Measurements from ENCODE around the gene ZBTB7A. TPM values are rescaled to one million over a fixed set of nuclear protein-coding genes. Genes with fewer than 3 reads are reported as not detected.

The ZBTB7A gene
- total RNA-seq, 1 experiment from 2014 or later = 4.3 TPM

DNA sequence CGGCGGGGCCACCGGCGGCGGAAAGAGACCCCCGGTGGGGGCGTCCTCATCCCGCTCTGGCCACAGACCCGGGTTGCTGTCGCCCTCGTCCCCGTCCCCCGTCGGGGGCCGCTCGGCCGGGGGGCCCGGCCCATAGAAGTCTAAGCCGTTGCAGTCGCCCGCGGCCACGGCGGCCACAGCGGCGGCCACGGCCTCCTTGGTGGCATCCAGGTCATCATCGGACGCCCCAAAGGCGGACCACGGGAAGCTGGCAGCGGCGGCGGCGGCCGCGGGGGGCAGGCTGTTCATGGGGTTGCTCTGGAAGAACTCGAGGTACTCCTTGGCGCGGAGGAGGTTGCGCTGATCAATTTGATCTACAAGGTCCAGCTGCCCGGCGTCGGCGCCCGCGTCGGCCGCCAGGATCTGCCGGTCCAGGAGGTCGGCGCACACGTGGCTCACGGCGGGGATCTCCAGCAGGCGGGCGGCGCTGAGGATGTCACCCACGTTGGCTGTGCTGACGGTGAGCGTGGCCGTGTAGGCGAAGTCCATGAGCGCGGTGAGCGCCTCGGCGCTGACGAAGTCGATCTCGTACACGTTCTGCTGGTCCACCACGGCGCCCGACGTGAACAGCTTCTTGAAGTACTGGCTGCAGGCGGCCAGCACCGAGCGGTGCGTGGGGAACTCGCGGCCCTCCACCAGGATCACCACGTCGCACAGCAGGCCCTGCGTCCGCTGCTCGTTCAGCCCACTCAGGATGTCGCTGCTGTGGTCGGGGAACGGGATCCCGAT, 12.1 kb downstream of the ZBTB7A start:
- no peak for DNase-seq (ENCODE audit: low read depth)

DNA sequence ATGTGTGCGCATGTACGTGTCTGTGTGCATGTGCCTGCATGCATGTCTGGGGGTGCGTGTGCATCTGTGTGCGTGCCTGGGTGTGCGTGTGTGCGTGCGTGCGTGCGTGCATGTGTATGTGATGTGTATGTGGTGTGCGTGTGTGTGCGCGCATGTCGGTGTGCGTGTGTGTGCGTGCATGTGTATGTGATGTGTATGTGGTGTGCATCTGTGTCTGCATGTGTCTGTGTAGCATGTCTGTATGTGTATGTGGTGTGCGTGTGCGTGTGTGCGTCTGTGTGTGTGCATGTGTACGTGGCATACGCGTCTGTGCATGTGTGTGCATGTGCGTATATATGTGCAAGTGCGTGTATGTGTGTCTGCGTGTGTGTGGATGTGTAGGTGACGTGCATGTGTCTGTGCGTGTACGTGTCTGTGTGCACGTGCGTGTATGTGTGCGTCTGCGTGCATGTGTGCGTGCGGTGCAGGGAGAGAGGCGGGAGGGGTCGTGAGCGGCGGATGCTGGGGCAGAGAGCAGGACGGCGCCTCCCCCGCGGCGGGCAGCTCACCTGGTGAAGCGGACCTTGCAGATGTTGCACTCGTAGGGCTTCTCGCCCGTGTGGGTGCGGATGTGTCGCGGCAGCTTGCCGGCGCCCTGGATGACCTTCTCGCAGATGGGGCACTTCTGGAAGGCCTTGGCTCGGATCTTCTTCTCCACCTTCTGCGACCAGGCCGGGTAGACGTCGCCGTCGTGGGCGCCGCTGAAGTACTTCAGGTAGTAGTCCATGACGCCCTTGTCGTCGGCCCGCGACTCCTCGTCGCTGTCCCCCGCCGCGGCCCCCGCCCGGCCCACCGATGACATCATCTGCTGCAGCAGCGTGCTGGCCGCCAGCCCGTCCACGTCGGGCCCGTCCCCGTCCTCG, 13.0 kb downstream of the ZBTB7A start:
- no peak for DNase-seq (ENCODE audit: low read depth)

DNA sequence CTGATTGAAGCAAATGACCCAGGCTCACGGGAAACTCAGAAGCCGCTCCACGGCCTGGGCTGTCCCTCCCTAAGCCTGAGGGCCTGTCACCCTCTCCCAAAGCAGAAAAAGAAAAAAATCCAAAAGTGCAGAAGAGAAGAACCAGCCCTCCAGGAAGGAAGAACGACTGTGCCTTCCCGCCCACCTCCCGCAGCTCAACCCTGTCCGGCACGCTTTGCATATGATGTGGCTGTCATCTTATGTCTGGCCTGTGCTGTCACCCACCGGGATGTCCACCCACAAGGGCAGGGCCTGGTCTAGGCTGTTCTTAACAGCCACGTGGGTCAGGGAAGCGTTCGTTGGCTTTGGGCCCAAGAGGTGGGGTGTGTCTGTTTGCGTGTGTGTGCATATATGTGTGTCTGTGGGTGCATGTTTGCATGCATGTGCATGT, 13.7 kb downstream of the ZBTB7A start:
- DNase-seq (ENCODE audit: low read depth) = peak; percentile 84

DNA sequence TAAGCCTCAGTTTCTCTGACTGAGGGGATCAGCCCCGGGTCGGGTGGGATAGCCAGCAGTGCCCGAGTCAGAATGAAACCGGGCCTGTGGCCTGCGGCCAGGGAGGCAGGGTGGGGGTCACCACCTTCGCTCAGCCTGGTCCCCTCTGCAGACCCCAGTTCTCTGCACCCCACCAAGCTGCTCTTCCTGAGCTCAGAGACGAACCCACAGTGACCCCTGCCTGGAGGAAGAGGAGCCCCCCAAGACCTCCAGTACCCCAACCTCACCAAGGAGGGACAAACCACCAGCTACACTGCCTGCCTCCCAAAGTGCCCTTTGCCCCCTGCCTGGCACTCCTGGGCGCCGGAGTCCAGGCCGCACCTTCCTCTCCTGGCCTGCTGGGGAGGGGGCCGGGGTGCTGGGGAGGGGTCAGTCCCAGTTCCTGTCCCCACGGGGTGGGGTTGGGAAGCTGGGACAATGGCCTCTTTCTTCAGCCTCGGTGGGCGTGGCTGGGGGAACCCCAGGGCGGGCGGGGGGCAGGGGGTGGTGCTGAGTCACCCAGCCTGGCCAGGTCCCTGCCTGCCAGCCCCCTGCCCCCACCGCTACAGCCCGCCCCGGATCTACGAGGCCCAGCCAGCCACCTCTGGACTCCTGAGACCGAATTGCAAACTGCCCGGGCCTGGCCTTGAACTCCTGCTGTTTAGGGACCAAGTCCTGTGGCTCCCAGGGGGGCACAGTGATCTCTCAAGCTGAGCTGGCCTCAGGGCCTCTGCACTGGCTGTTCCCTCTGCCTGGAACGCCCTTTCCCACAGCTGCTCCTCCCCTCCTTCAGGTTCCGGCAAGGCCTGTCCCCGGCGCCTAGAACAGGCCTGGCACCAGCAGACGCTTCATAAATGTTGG, 14.3 kb downstream of the ZBTB7A start:
- DNase-seq (ENCODE audit: low read depth) = peak; percentile 83

DNA sequence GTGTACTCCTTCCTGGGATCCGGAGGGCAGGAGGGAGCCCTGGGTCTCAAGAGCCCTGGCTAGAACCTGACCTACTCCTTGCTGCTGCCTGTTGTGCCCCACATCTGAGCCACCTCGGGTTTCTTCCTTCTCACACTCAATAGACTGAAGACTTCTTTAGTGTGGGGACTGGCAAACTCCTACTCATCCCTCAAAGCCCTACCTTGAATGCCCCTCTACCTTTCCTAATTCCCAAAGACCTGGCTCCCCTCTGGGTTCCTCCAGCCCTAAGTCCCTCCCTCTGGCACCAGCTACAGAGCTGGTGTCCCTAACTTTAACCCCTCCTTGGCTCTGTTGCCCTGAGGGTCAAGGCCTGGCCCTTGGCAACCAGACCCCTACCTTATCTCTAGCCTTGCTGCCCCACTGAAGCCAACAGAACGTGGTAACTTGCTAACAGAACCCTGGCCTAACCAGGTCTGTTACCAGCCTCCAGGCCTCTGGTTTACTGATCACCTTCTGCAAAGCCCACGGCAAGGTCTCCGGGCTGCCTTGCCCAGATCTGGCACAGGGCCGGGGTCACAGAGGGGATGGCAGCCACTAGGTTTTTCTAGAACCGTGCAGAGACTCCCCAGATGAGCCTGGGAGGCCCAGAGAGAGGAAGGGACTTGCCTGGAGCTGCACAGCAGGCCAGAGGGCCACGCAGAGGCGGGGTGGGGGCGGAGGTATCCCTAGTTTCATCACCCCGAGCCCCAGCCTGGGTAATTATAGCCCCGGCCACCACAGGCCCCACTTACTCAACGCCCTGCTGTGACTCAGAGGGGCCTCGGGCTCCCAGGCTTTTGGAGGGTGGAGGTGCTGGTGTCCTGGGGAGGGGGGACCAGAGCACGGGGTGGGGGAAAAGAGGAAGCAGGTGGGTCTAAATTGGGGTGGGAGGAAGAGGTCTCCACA, 15.3 kb downstream of the ZBTB7A start:
- DNase-seq (ENCODE audit: low read depth) = peak; percentile 88

DNA sequence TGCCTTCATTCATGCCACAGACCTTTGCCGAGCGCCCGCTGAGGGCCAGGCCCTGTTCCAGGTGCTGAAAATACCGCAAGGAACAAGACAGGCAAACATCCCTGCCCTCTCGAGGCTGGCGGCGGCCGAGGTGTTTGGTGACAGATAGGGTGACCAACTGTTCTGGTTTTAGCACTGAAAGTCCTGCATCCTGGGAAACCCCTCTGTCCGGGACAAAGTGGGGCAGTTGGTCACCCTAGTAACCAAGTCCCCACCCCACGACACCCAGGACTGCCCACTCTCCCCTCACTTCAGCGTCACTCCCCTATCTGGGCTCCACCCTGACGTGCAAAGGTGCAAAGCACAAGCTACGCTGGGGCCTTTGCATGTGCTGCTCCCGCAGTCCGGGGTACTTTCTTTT, 17.3 kb downstream of the ZBTB7A start:
- no peak for DNase-seq (ENCODE audit: low read depth)

DNA sequence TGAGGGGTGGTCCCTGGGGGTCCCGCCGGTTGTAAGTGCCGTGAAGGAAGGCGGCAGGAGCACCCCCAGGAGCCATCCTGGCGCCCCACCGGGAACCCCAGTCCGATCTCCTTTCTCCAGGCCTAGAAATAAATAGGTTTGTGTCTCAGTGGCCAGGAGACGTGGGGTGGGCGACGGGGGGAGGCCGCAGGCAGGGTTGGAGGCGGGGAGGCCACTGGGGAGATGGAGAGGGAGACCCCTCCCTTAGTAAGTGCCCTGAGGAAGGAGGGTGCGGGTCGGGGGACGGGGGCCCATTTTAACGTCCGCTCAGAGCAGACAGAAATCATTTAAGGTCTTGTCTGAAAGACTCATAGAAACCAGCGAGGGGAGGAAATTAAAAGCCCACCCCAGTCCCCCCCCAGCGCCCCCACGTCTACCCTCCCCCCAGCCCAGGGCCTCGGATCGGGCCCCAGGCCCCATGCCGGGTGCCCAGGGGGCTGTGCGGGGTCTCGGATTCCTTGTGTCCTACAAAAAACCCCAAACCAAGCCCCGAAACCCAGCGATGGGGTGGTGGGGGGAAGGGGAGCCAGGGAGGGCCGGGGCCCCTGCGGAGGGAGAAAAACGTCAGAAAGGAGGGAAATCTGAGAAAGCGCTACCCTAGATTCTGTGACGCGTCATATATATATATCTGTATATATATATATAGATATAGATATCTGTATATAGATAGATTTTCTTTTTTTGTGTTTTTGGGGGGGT, 19.6 kb downstream of the ZBTB7A start:
- DNase-seq (ENCODE audit: low read depth) = no peak

DNA sequence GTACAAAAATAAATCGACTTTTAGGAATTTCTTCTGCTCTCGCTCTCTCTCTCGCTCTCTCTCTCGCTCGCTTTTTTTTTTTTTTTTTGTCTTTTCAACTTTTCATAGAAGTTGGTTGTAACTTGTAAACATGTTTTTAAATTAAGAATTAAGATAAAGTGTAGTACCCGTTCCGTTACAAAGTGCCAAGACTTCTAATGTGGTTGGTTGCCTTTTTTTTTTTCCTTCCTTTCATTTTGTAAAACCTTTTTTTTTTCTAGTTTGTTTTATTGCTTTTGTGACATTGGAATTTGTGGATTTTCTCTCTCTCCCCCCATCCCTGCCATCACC, 20.4 kb downstream of the ZBTB7A start:
- no peak for DNase-seq (ENCODE audit: low read depth)

DNA sequence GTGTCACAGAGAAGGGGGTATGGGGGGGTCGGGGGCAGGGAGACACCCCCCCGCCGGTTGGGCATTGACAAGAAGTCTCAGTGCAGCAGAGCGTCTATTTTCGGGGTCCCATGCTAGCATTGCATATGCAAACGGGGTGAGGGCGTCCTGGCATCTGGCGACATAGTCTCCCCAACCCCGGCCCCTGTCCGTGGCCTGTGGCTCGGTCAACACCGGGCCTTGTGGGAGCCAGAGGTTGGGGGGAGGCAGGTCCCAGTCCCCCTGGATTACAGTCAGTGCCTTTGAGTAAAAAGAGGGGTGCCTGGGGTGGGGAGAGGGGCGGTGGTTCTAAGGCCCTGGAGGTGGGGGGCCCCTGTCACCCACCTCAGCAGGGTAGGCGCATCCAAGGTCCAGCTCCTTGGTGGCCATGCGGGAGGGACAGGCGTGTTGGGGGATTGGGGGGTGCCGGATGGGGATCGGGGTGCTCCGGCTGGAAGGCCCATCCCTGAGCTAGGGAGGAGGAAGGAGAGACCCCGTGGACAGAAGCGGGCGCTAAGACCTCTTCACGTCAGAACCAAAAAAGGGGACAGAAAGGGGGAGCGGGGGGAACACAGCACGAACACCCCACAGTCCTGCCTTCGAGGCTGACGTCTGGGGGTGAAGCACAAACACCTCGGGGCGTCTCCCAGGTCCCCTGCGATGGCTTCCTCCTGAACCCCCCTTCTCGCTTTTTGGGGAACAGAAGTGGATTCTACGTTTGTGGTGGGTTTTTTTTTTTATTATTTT, 20.9 kb downstream of the ZBTB7A start:
- DNase-seq (ENCODE audit: low read depth) = no peak

DNA sequence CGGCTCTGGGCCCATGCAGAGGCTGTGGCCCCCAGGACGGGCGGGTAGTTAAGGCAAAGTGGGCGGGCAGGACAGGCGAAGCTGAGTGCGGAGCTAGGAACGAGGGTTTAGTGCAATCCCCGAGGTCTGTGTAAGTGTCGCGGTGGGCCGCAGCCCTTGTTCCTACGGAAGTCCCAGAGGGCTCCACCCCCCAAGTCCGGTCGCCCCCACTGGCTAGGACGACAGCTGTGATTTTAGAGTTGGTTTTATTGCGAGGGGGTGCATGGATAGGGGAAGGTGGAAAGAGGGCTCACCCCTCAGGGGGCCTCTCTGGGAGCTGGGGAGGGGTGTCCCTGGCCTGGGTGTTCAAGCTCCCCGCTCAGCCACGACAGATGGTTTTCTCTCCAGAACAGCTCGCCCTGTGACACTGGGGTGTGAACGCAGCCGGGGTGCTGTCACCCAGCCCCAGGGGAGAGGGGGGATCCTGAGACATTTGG, 21.7 kb downstream of the ZBTB7A start:
- no peak for DNase-seq (ENCODE audit: low read depth)

DNA sequence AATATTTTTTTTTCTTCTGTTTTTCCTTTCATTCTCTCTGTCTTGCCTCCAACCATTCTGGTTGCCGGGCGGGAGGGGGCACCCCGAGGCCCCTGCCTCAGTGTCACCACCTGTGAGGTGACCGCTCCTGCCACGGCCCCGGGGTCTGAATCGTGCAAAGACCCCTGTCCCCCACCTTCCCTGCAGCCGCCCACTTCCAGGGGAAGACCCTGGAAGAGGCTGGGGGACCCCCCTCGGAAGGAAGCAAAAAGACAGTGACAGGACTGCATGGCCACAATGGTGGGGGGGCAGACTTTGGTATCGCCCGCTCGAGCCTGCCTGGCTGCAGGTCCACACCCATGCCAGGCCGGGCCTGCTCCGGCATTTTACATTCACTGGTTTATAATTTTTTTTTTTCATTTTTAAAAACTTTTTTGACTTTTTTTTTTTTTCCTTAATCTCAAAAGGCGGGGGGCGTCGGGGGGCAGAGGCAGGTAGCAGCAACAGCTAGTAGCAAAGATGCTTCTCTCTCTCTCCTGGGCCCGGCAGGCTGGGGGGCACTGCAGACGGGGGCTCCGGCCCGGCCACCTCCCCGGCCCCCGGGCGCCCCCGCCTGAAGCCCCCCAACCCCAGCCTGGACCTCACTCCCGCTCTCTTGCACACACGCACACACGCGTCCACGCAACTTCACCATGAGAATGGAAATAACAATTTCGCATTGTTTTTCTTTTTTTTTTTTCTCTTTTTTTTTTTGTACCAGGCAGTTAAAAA, 22.6 kb downstream of the ZBTB7A start:
- DNase-seq (ENCODE audit: low read depth) = no peak

DNA sequence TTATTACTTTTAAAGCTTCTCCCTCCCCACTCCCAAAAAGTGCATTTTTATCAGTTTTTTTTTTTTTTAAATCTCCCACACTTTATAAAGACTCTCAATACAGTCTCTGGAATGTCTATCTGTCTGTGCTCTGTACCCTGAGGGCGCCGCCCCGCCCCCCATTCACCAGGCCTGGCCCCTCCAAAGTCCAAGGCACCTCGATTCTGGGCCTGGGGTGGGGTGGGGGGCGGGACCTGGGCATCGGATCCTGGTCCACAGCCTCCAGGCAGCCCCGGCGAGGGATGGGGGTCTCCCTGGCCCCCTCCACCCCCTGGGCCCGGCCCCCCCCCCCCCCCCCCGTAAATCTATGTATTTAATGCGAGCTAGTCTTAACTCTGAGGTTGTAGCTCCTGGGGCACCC, 23.3 kb downstream of the ZBTB7A start:
- DNase-seq (ENCODE audit: low read depth) = no peak

DNA sequence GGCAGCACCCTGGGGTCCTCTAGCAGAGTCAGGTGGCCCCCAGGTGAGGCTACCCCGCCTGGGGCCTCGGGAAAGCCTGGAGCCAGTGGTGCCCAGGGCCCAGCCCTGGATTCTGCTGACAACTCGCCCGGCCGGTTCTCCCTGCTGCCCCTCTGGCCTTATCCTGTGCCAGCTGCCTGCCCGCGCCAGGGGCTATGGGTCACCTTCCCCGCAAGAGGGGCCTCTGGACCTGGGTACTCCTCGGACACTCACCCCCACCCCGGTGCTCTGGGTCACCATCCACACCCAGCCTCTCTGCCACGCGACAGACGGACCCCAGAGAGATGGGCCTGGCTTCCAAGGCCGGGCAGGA, 24.0 kb downstream of the ZBTB7A start:
- no peak for DNase-seq (ENCODE audit: low read depth)

DNA sequence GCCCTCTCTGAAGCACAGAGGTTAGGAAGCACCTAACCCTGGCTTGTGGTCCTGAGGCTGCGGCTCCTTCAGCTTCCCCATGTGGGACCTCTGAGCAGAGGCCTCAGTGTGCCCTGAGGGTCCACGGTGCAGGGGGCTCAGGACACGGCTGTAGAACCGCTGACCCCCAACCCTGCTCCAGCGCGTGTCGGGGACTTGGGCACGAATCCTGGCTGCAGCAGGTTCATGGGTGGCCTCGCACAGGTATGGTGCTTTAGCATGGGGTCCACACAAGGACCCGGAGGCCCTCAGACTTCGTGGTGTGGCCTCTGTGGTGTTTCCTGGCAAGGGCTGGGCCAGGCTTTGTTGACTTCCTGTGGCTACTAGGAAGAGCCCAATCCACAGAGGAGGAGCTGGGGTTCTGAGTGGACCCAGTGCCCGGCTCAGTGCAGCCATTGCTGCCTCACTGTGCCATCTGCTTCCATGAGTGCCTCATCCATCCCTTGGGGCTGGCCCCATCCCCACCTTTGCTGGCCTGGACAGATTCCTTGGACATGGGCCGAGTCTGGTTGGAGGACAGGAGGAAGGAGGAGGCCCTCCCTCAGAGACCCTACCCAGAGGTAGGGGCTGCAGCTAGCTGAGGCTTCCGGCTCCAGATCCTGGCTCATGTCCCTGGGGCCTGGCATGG, 24.5 kb downstream of the ZBTB7A start:
- no peak for DNase-seq (ENCODE audit: low read depth)

DNA sequence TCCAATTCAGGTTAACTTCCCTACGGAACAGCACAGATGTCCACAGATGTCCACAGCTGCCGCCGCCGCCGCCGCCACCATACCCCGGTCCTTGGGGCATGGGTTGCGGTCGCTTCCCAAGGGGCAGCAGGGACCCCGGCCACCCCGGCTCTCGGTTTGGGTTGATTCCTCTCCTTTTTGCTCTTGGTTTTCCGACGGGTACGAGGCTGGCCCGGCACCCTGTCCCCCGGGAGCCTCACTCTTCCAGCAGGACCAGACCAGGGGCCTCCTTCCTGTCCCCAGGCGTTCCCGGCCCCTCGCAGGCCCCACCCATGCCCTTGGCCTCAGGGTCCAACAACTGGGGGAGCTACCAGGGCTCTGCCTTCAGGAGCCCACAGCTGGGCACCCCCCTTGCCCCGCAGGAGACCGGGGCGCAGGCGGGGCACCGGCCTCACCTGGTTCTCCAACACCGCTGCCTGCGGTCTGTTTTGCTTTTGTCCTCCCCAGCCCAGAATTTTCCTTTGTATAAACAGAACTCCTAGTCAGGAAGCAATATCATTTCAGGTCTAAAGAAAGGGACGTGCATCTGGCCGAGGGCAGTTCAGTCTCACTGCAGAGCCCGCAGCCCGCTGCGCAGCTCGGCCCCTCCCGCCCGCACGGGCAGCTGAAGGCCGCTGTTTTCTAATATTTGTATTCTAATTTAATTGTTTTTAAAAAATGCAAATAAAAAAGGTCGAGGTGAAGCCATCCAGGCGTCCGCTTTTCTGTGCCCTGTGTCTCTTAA, 27.9 kb downstream of the ZBTB7A start:
- no peak for DNase-seq (ENCODE audit: low read depth)

DNA sequence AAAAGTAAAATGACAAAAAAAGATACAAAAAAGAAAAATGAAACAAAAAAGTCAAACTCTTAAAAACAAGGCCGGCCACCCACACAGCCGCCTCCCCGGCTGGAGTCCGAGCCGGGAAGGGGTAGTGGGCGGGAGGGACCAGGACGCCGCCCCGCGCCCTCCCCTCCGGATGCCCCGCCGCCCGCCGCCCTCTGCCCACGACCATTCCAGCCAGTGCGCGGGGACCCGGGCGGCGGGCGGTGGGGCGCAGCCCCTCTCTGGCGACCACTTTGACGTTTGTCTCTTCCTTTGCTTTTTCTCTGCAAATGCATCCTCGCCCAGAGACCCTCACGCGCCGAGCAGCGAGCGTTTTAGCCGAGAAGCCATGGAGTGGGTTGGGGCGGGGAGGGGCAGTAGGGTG, 28.6 kb downstream of the ZBTB7A start:
- DNase-seq (ENCODE audit: low read depth) = no peak

DNA sequence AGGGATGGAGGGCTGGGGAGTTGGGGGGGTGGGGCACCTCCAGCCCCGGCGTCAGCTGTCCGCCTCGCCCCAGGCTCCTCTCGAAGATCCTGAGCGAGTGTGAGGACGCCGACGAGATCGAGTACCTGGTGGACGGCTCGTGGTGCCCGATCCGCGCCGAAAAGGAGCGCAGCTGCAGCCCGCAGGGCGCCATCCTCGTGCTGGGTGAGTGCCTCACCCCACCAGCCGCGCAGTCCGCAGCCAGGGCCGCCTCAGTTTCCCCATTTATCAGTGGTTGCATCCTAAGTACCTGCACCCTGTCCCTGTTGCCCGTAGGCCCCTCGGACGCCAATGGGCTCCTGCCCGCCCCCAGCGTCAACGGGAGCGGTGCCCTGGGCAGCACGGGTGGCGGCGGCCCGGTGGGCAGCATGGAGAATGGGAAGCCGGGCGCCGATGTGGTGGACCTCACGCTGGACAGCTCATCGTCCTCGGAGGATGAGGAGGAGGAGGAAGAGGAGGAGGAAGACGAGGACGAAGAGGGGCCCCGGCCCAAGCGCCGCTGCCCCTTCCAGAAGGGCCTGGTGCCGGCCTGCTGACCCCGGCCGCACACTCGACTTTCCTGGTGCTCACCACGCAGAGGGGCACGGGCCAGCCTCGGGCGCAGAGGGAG, 29.3 kb downstream of the ZBTB7A start:
- DNase-seq (ENCODE audit: low read depth) = no peak

Data from RPMI7951 (cell line).